IPS-15b (cell line): Measurements from ENCODE around the gene PLEKHD1.

Experiments
- H3K27me3 ChIP-seq: one replicate; pipeline ENCODE4 v1.6.1; 2013; ENCODE audit warnings: low read length; ENCODE audit not compliant: control insufficient read depth, insufficient read depth
- H3K36me3 ChIP-seq: one replicate; pipeline ENCODE4 v1.6.1; 2013; ENCODE audit warnings: low read length; ENCODE audit not compliant: control insufficient read depth, insufficient read depth
- H3K4me1 ChIP-seq: one replicate; pipeline ENCODE4 v1.6.1; 2013; ENCODE audit warnings: mild to moderate bottlenecking, low read length; ENCODE audit not compliant: control insufficient read depth, insufficient read depth
- H3K4me3 ChIP-seq: one replicate; pipeline ENCODE4 v1.5.1; 2013; ENCODE audit warnings: low read depth, low read length
- H3K9ac ChIP-seq: one replicate; pipeline ENCODE4 v1.6.1; 2013; ENCODE audit warnings: low read depth, mild to moderate bottlenecking, low read length
- H3K9me3 ChIP-seq: one replicate; pipeline ENCODE4 v1.6.1; 2013; ENCODE audit warnings: mild to moderate bottlenecking, low read length; ENCODE audit not compliant: control insufficient read depth, insufficient read depth

The PLEKHD1 gene

DNA sequence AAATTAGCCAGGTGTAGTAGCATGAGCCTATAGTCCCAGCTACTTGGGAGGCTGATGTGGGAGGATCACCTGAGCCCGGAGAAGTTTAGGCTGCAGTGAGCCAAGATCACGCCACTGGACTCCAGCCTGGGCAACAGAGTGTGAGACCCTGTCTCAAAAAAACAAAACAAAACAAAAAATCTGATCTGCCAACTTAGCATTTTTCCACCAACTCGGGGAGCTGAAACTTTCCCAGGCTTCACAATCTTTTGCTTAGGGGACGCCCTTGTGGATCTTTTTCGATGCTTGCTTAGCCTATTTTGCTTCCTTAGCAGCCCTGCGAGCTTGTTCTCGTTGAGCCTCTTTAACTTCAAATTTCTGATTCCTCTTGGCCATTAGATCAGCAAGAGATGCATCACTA is 76.3 kb downstream of the PLEKHD1 start:
- Histone ChIP-seq H3K9me3 (no peaks in the 10 kb centered on the region), H3K27me3 (peaks cover 14% of the 10 kb centered on the region), H3K9ac (no peak overlapping the region)

DNA sequence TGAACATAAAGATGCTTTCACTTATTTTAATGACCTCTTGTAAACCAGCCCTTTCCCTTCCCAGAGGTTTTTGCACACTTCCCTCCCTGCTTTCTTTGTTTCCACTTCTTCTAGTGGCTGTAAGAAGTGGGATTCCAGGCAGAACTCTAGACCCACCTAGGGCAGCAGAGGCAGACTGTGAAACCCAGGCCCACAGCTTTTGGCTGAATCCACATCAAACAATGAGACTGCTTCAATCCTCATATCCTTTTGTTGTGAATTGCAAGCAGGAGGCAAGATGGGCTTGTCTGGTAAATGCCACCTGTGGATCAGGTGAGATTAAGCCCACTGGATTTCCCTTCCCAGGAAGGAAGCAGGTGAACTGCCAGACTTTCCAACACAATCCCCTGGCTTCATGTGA is 77.4 kb downstream of the PLEKHD1 start:
- Histone ChIP-seq H3K36me3 (no peaks in the 10 kb centered on the region), H3K27me3 (peaks cover 23% of the 10 kb centered on the region), H3K9ac (no peak overlapping the region), H3K9me3 (no peaks in the 10 kb centered on the region), H3K4me3 (no peak overlapping the region), H3K4me1 (no peaks in the 10 kb centered on the region)

More for the DNA sequence above, 76.3 kb downstream of the PLEKHD1 start:
- H3K4me3 ChIP-seq = no peak overlapping the region
- no peaks in the 10 kb centered on the region for H3K36me3 ChIP-seq
- no peaks in the 10 kb centered on the region for H3K4me1 ChIP-seq

DNA sequence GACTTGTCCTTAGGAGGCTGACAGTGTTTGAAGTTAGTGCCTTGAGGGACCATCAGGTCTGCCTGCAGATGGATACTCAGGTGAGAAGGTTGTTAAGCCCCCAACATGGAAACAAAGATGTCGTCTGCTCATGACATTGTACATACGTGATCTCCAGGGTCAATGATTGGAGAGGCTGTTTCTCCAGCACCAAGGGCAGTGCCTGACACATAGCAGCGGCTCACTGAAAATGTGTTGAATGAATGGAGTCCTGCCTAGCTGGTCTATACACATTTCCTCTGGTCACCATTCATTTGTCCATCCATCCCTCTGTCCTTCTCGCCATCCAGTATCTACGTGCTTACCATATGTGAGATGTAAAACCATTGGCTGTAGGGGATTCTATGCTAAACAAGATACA is 83.0 kb downstream of the PLEKHD1 start:
- H3K27me3 ChIP-seq = peaks cover 80% of the 10 kb centered on the region
- no peak overlapping the region for H3K4me3 ChIP-seq
- H3K36me3 ChIP-seq = no peaks in the 10 kb centered on the region
- H3K9me3 ChIP-seq = no peaks in the 10 kb centered on the region
- no peaks in the 10 kb centered on the region for H3K4me1 ChIP-seq
- H3K9ac ChIP-seq = no peak overlapping the region

DNA sequence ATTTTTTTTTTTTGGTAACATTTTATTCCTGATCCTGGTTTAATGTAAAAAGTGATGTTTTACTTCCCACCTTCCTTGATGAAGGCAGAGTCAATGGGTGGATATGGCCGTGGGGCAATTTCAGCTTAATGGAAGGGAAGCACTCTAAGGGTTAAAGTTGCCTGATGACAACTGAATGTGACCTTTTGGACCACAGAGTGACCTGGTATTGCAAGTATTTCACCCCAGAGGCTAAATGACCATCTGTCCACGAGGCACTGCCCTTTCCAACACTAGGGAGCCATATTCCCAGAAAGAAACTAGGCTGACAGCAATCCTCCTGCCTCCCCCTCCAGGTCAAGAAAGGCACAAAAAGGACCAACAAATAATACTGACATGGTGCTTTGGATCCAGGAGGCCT is 85.3 kb downstream of the PLEKHD1 start:
- Histone ChIP-seq H3K9ac (no peak overlapping the region), H3K9me3 (no peaks in the 10 kb centered on the region)

DNA sequence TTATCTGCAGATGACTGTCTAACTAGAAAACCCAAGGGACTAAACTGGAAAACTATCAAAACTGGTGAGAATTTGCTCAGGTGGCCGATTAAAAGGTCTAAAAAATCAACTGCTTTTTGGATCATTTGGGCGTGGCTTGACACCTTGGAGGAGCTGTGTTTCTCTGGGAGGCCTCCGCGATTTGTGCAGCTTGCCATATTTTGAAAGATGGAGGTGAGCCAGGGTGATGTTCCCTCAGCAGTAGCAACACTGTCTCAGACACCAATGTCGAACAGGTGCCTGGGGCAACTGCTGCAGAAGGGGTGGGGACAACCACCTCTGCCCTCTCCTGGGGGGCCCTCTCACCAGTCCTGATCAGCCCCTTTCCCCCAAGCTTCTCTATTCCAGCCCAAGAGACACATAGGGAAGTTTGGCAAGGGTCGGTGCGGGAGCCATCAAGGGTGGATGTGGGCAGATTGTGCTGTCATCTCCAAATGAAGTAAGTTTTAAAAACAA is 86.4 kb downstream of the PLEKHD1 start:
- Histone ChIP-seq H3K4me1 (no peaks in the 10 kb centered on the region), H3K4me3 (peak overlapping the region; percentile 35), H3K36me3 (no peaks in the 10 kb centered on the region), H3K9me3 (no peaks in the 10 kb centered on the region), H3K27me3 (peaks cover 95% of the 10 kb centered on the region), H3K9ac (no peak overlapping the region)

More for the DNA sequence above, 85.3 kb downstream of the PLEKHD1 start:
- Histone ChIP-seq H3K27me3 (peaks cover 92% of the 10 kb centered on the region), H3K4me3 (no peak overlapping the region), H3K36me3 (no peaks in the 10 kb centered on the region), H3K4me1 (no peaks in the 10 kb centered on the region)

DNA sequence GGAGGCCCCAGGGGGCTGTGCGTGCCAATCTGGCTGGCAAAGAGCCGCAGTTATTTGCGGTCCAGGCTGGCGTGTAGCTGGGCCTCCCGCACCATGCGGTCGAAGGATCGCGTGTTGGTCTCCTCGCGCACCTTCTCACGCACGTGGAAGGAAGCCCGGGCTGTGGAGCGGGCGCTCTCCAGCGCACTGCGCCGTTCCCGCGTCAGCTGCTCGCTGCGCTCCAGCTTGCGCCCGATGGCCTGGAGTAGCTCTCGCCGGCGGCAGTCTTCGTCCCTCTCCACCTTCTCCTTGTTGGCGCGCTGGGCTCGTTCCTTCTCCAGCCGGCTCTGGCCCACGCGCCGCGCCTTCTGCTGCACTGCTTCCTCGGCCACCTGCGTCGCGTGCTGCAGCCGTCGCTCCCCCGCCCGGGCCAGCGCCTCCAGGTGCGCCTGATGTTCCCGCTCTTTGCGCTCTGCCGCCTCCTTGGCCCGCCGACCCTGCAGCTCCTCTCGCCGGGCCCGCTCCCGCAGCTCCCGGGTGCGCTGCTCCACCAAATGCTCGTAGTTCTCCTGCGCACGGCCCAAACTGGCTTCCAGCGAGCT is 87.0 kb downstream of the PLEKHD1 start:
- H3K4me3 ChIP-seq = peak overlapping the region; percentile 35
- H3K36me3 ChIP-seq = no peaks in the 10 kb centered on the region
- H3K9me3 ChIP-seq = no peaks in the 10 kb centered on the region
- H3K4me1 ChIP-seq = no peaks in the 10 kb centered on the region
- peaks cover 96% of the 10 kb centered on the region for H3K27me3 ChIP-seq
- H3K9ac ChIP-seq = no peak overlapping the region

DNA sequence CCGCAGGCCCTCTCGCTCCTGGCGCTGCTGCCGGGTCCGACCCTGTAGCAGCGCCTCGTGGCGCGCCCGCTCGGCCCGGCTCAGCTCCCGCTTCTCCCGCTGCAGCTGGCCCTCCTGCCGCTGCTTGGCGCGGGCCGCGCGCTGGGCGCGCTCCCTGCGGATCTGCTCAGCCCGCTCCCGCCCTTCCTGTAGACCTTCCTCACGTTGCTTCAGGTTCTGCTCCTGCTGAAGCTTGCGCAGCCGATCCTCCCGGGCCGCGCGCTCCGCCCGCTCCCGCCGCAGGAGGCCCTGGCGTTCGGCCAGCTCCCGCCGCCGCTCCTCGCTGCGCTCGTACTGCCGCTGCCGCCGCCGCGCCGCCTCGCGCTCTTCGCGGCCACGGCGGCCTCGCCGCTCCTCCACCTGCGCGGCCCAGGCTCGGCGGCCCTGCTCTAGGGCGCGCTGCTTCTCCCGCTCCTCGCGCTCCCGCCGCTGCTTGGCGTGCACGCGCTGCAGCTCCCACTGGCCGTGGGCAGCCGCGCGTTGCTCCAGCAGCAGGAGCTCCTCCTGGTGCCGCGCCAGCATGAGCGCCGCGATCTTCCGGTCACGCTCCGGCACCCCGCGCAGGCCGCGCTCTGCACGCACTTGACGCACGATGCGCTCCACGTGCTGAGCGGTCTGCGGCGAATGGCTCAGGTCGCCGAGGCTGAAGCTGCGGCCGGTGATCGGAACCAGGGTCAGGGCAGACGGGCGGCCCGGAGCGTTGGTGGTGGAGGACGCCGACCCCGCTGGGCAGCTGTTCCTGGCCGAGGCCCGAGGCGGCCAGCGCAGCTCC is 87.7 kb downstream of the PLEKHD1 start:
- Histone ChIP-seq H3K4me1 (no peaks in the 10 kb centered on the region), H3K27me3 (peaks cover 96% of the 10 kb centered on the region), H3K9me3 (no peaks in the 10 kb centered on the region), H3K36me3 (no peaks in the 10 kb centered on the region), H3K4me3 (peak overlapping the region; percentile 35), H3K9ac (no peak overlapping the region)

DNA sequence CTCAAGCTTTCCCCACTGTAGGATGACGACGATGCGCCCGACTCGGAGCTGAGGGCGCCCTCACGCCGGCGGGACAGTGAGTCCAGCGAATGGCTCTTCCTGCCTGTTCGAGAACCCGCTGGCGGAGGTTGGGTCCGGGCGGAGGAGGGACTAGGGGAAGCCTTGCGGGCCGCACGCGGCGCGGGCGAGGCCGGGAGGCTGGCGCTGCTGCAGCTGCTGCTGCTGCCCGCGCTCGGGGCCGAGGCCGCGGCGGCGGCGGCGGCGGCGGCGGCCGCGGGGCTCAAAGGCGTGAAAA is 88.3 kb downstream of the PLEKHD1 start:
- Histone ChIP-seq H3K9me3 (no peaks in the 10 kb centered on the region), H3K27me3 (peaks cover 90% of the 10 kb centered on the region), H3K4me3 (peak overlapping the region; percentile 35), H3K4me1 (no peaks in the 10 kb centered on the region), H3K9ac (no peak overlapping the region), H3K36me3 (no peaks in the 10 kb centered on the region)

DNA sequence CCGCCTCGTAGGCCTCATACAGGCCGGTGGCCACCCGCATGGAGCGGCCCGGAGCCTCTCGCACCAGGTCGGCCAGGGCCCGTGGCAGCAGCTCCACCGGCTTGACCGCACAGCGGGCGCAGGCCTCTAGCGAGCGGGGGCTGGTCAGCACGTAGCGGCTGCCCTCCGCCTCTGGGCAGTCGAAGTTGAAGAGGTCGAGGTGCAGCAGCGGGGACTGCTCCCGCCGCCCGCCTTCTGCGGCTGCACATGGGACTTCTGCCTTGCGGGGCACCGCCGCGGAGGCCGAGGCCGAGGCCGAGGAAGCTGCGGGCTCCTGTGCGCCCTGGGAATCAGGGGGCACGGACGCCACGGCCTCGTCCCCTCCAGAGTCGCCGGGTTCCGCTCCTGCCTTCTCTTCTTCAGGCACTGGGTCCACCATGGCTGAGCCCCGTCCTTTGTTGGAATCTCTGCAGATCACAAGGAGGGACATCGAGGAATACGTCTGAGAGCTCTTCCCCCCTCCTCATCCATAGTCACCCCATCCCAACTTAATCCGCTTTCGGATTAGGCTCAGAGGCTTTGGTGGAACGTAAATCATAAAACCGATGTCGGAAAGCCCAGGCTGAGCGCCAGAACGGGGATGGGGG is 88.8 kb downstream of the PLEKHD1 start:
- Histone ChIP-seq H3K9ac (no peak overlapping the region), H3K4me3 (peak overlapping the region; percentile 66), H3K4me1 (no peaks in the 10 kb centered on the region), H3K27me3 (peaks cover 85% of the 10 kb centered on the region), H3K9me3 (no peaks in the 10 kb centered on the region), H3K36me3 (no peaks in the 10 kb centered on the region)

DNA sequence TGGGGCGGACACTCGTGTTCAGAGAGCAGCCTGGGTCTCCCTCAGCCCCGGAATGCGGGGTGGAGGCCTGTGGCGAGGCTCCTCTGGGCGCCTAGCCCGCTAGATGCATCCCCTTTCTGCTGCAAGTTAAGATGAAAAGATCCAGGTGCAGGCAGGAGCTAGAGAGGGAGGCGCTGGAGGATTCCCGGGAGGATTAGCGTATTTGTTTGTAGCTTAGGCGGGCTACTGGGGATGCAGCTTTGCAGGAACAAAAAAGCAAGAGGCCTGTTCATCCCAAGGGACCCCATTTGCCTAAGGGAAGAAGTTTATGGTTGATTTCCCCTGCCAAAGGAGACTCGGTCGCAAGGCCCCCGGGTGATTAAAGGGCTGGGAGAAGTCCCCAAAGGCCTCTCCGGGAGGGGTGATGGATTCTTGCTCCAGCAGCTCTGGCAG is 89.3 kb downstream of the PLEKHD1 start:
- no peaks in the 10 kb centered on the region for H3K36me3 ChIP-seq
- H3K4me3 ChIP-seq = peak overlapping the region; percentile 66
- no peaks in the 10 kb centered on the region for H3K9me3 ChIP-seq
- H3K9ac ChIP-seq = no peak overlapping the region
- H3K27me3 ChIP-seq = peaks cover 80% of the 10 kb centered on the region
- H3K4me1 ChIP-seq = no peaks in the 10 kb centered on the region

DNA sequence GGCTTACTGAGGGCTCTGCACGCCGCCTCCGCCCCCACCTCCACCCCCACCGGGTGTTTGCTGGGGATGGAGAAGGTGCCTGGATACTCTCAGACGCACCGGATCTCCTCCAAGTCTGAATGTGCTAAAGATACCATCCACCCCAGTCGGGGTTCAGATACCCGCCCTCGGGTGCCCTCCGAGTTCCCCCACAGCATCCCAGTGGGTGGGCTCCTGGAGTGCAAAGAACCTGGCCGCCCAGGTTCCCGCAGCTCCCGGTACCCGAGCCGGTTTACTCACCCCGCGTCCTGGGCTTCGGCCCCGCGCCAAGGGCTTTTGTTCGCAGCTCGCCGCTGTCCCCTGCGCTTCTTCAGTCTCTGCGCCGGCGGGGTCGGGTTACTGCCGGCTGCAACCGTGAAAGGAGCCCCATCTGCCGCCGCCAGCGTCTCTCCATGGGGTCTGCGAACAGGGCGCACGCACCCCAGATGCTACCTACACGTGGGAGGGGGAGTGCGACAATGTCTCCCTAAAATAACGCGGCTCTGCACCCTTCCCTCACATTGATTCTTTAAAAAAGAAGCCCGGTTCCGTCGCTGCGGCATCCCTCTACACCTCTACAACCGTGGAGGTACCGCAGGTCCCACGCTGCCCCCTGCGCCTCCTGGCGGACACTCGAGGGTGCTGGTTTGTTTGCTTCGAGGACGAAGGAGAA is 89.9 kb downstream of the PLEKHD1 start, which contains the start of gene CCDC177:
TSS of gene CCDC177 (minus strand) at position 609 of the 691 bp plus-strand sequence. CDS start 1,249 bp downstream, outside the sequence.
- H3K9ac ChIP-seq = no peak within 1 kb of the TSS
- no peaks in the 10 kb centered on the region for H3K9me3 ChIP-seq
- H3K36me3 ChIP-seq = no peaks in the 10 kb centered on the region
- H3K4me3 ChIP-seq = peak within 1 kb of the TSS; percentile 66
- peaks cover 76% of the 10 kb centered on the region for H3K27me3 ChIP-seq
- no peaks in the 10 kb centered on the region for H3K4me1 ChIP-seq
